Fibroblast of lung (primary cell): ENCODE measurements around the gene MLPH.

ENCODE experiments used
- CTCF ChIP-seq, 2 donors: IDR thresholded peaks in 1 of 2; conservative IDR thresholded peaks in 1 of 2; 1 replicate in 1 of 2; 2 replicates in 1 of 2; pipeline ENCODE4 v1.5.1; 2011 to 2012; ENCODE audit warnings: low read length in 2 of 2, control low read depth in 1 of 2, inconsistent platforms in 1 of 2, low read depth in 1 of 2, mild to moderate bottlenecking in 1 of 2
- EZH2 ChIP-seq: IDR thresholded peaks from 2 replicates; pipeline ENCODE4 v1.5.1; 2012; ENCODE audit warnings: low read length, control low read depth, mild to moderate bottlenecking; ENCODE audit errors: missing control alignments

- TF ChIP-seq CTCF (conservative IDR thresholded peaks at IDR 0.05 in 1 of 2, IDR thresholded peaks at IDR 0.05 in 1 of 2; ENCODE audit: low read depth in 1 of 2, low read length in 2 of 2) (no peak), EZH2 (no peak)
These were observed 46.7 kb downstream of the MLPH start for GRCh38 chr2:237533668-237534161.
